ENCODE results near the gene TMEM114. TPM values are rescaled to one million over a fixed set of nuclear protein-coding genes. Genes with fewer than 3 reads are reported as not detected.

TMEM114 gene
- polyA plus RNA-seq, 1 donor (not counting 4 experiments of a cell fraction or from before 2014, with no cell fraction given), result not detected

DNA sequence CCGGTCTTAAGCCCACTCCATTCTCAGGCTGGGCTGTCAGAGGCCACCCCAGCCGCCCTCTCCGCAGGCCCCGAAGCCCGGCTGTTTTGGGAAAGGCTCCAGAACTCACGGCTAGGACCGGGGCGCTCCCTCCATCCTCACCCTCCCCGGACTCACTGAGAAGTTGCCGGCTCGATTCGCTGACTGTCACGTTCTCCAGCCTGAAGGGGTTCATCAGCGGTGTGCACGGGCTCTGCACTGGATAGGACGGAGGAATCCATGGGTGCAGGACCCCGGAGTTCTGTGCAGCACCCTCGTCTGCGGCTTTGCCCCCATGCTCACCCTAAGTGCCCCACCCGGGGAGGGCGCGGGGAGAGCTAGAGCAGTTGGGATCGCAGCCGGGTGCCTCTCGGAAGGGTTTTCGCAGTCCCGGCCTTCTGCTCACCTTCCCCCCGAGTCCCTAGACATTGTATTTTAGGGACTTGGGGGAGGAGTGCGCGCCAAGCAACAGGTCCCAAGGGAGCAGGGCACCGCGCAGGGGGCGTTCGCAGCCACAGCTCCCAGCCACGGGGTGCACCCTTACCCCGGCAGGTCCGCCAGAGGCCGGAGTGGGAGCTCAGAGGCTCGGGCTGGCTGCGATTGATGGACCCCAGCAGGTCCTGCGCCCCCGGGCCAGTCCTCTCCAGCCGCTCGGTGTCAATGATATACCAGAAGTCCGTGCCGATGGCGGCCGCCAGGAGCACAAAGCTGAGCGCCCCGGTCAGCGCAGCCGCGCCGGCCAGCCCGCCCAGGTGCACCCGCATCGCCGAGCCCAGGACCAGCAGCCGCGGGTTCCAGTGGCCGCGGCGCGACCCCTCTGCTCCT is 1.0 kb downstream of the TMEM114 start:
- no peaks in the 10 kb centered on the region for H3K36me3 ChIP-seq (ENCODE audit: control insufficient read depth in 2 of 2, extremely low read depth in 1 of 2, insufficient read depth in 2 of 2, low read length in 2 of 2)
- peaks cover 41% of the 10 kb centered on the region for H3K27me3 ChIP-seq (ENCODE audit: control insufficient read depth, extremely low read depth, insufficient read depth, low read length)
- TF ChIP-seq EZH2 (IDR thresholded peaks at IDR 0.05; ENCODE audit: low read length), result peak; percentile 68
- TF ChIP-seq, protein P1, sequence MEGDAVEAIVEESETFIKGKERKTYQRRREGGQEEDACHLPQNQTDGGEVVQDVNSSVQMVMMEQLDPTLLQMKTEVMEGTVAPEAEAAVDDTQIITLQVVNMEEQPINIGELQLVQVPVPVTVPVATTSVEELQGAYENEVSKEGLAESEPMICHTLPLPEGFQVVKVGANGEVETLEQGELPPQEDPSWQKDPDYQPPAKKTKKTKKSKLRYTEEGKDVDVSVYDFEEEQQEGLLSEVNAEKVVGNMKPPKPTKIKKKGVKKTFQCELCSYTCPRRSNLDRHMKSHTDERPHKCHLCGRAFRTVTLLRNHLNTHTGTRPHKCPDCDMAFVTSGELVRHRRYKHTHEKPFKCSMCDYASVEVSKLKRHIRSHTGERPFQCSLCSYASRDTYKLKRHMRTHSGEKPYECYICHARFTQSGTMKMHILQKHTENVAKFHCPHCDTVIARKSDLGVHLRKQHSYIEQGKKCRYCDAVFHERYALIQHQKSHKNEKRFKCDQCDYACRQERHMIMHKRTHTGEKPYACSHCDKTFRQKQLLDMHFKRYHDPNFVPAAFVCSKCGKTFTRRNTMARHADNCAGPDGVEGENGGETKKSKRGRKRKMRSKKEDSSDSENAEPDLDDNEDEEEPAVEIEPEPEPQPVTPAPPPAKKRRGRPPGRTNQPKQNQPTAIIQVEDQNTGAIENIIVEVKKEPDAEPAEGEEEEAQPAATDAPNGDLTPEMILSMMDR (optimal IDR thresholded peaks at IDR 0.05 in 1 of 3, IDR thresholded peaks at IDR 0.05 in 1 of 3, conservative IDR thresholded peaks at IDR 0.05 in 1 of 3; ENCODE audit: extremely low read depth in 1 of 3, insufficient read depth in 2 of 3, low read length in 3 of 3), result no peak
- H3K27ac ChIP-seq (ENCODE audit: control insufficient read depth, insufficient read depth, low read length), result no peak overlapping the region
- peak overlapping the region in 2 of 3 experiments; percentile 6 to 20 for H3K4me3 ChIP-seq (ENCODE audit: control insufficient read depth in 2 of 3, extremely low read depth in 1 of 3, insufficient read depth in 2 of 3, low read depth in 1 of 3, low read length in 3 of 3)
- dilution Hi-C loops (cut with MboI; ENCODE audit: extremely low pct_ligation_motif_present, low sequenced_read_pairs), result no loop called here
- no peak for FAIRE-seq
- H3K4me1 ChIP-seq (ENCODE audit: control insufficient read depth, extremely low read depth, insufficient read depth, low read length), result peaks cover 5% of the 10 kb centered on the region
- H3K9me1 ChIP-seq (ENCODE audit: control insufficient read depth, extremely low read depth, insufficient read depth, low read length), result no peaks in the 10 kb centered on the region
- peak overlapping the region; percentile 41 for H3K4me2 ChIP-seq (ENCODE audit: control insufficient read depth, extremely low read depth, insufficient read depth, low read depth, low read length)
- H3K79me2 ChIP-seq (ENCODE audit: control insufficient read depth, insufficient read depth, low read length), result no peaks in the 10 kb centered on the region
- no peak for DNase-seq (ENCODE audit: low read depth, low spot score)
- H3K9ac ChIP-seq (ENCODE audit: control insufficient read depth, extremely low read depth, insufficient read depth, low read length), result no peak overlapping the region
- no peak overlapping the region for H2AFZ ChIP-seq (ENCODE audit: control insufficient read depth, low read length)
- no peaks in the 10 kb centered on the region for H4K20me1 ChIP-seq (ENCODE audit: control insufficient read depth, extremely low read depth, insufficient read depth, low read length)
- peaks cover 3% of the 10 kb centered on the region for H3K9me3 ChIP-seq (ENCODE audit: control insufficient read depth, low read depth, low read length)

DNA sequence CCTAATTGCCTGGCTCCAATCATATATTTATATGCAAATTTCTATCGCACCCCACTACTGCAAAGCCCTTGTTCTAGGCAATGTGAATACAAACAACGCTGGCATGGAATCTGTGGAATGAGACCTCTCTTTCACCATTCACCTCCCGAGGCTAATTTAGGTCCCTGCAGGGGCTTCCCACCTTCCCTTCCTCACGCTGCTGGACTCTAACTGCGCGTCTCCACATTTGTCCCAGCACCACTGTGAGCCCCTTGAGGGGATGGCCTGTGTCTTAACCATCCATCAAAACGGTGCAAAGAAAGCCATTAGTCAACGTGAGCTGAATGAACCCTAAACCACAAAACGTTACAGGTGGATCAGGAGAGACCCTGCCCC is 1.6 kb downstream of the TMEM114 start:
- no peaks in the 10 kb centered on the region for H4K20me1 ChIP-seq (ENCODE audit: control insufficient read depth, extremely low read depth, insufficient read depth, low read length)
- no peaks in the 10 kb centered on the region for H3K36me3 ChIP-seq (ENCODE audit: control insufficient read depth in 2 of 2, extremely low read depth in 1 of 2, insufficient read depth in 2 of 2, low read length in 2 of 2)
- no peak overlapping the region for H3K4me2 ChIP-seq (ENCODE audit: control insufficient read depth, extremely low read depth, insufficient read depth, low read depth, low read length)
- H3K9ac ChIP-seq (ENCODE audit: control insufficient read depth, extremely low read depth, insufficient read depth, low read length), result no peak overlapping the region
- no peaks in the 10 kb centered on the region for H3K4me1 ChIP-seq (ENCODE audit: control insufficient read depth, extremely low read depth, insufficient read depth, low read length)
- no peak for DNase-seq (ENCODE audit: low read depth, low spot score)
- H3K79me2 ChIP-seq (ENCODE audit: control insufficient read depth, insufficient read depth, low read length), result no peaks in the 10 kb centered on the region
- H3K9me3 ChIP-seq (ENCODE audit: control insufficient read depth, low read depth, low read length), result peaks cover 3% of the 10 kb centered on the region
- H2AFZ ChIP-seq (ENCODE audit: control insufficient read depth, low read length), result no peak overlapping the region
- peaks cover 41% of the 10 kb centered on the region for H3K27me3 ChIP-seq (ENCODE audit: control insufficient read depth, extremely low read depth, insufficient read depth, low read length)
- no peak for TF ChIP-seq EZH2 (IDR thresholded peaks at IDR 0.05; ENCODE audit: low read length)
- TF ChIP-seq, protein P1 (optimal IDR thresholded peaks at IDR 0.05 in 1 of 3, IDR thresholded peaks at IDR 0.05 in 1 of 3, conservative IDR thresholded peaks at IDR 0.05 in 1 of 3; ENCODE audit: extremely low read depth in 1 of 3, insufficient read depth in 2 of 3, low read length in 3 of 3), result no peak
- dilution Hi-C loops (cut with MboI; ENCODE audit: extremely low pct_ligation_motif_present, low sequenced_read_pairs), result no loop called here
- H3K27ac ChIP-seq (ENCODE audit: control insufficient read depth, insufficient read depth, low read length), result no peak overlapping the region
- H3K9me1 ChIP-seq (ENCODE audit: control insufficient read depth, extremely low read depth, insufficient read depth, low read length), result no peaks in the 10 kb centered on the region
- no peak overlapping the region for H3K4me3 ChIP-seq (ENCODE audit: control insufficient read depth in 2 of 3, extremely low read depth in 1 of 3, insufficient read depth in 2 of 3, low read depth in 1 of 3, low read length in 3 of 3)
- no peak for FAIRE-seq

Data from keratinocyte (primary cell).